Trophoblast cell (in vitro differentiated cells and primary cell): Measurements from ENCODE around the gene REXO2.
A peak's percentile ranks its signal among the peaks of the same experiment; 100 is the strongest.

Experiments
- DNase-seq, 2 donors: peaks; one replicate each; pipeline ENCODE4 v3.0.0-alpha.2; 2016
- H2AFZ ChIP-seq: 2 replicates; pipeline ENCODE4 v1.6.1; 2013; ENCODE audit warnings: low read length, moderate library complexity, mild to moderate bottlenecking; ENCODE audit not compliant: insufficient read depth, poor library complexity
- H2AK5ac ChIP-seq: 2 replicates; pipeline ENCODE4 v1.6.1; 2013; ENCODE audit warnings: mild to moderate bottlenecking, low read length
- H2BK120ac ChIP-seq: 2 replicates; pipeline ENCODE4 v1.6.1; 2013; ENCODE audit warnings: low read length, mild to moderate bottlenecking, moderate library complexity; ENCODE audit not compliant: insufficient read depth, poor library complexity
- H2BK12ac ChIP-seq: 2 replicates; pipeline ENCODE4 v1.6.1; 2013; ENCODE audit warnings: mild to moderate bottlenecking, low read length, moderate library complexity
- H2BK5ac ChIP-seq: 2 replicates; pipeline ENCODE4 v1.6.1; 2013; ENCODE audit warnings: low read length, low read depth, moderate library complexity, mild to moderate bottlenecking; ENCODE audit not compliant: poor library complexity
- H3K14ac ChIP-seq: 2 replicates; pipeline ENCODE4 v1.6.1; 2013; ENCODE audit warnings: mild to moderate bottlenecking, low read length
- H3K18ac ChIP-seq: 2 replicates; pipeline ENCODE4 v1.6.1; 2013; ENCODE audit warnings: mild to moderate bottlenecking, low read length
- H3K23ac ChIP-seq: 2 replicates; pipeline ENCODE4 v1.6.1; 2013; ENCODE audit warnings: low read length
- H3K27ac ChIP-seq: 2 replicates; pipeline ENCODE4 v1.5.1; 2013; ENCODE audit warnings: low read depth, mild to moderate bottlenecking, inconsistent platforms, low read length, moderate library complexity
- H3K27me3 ChIP-seq: 2 replicates; pipeline ENCODE4 v1.6.1; 2013; ENCODE audit warnings: inconsistent platforms, mild to moderate bottlenecking, low read length, moderate library complexity; ENCODE audit not compliant: insufficient read depth
- H3K36me3 ChIP-seq, 2 experiments: 1 replicate in 1 of 2; 2 replicates in 1 of 2; pipeline ENCODE4 v1.6.1; 2013; ENCODE audit warnings: low read length in 2 of 2, mild to moderate bottlenecking in 2 of 2, moderate library complexity in 1 of 2; ENCODE audit not compliant: insufficient read depth in 2 of 2, control insufficient read depth in 1 of 2
- H3K4ac ChIP-seq: 2 replicates; pipeline ENCODE4 v1.6.1; 2013; ENCODE audit warnings: low read depth, mild to moderate bottlenecking, low read length, moderate library complexity
- H3K4me1 ChIP-seq, 2 experiments: 1 replicate in 1 of 2; 2 replicates in 1 of 2; pipeline ENCODE4 v1.6.1; 2013; ENCODE audit warnings: low read length in 2 of 2, mild to moderate bottlenecking in 2 of 2, moderate library complexity in 1 of 2; ENCODE audit not compliant: insufficient read depth in 2 of 2, control insufficient read depth in 1 of 2
- H3K4me2 ChIP-seq: 2 replicates; pipeline ENCODE4 v1.6.1; 2013; ENCODE audit warnings: inconsistent platforms, mild to moderate bottlenecking, low read length, moderate library complexity
- H3K4me3 ChIP-seq: 2 replicates; pipeline ENCODE4 v1.5.1; 2013; ENCODE audit warnings: mild to moderate bottlenecking, low read depth, low read length, inconsistent platforms
- H3K79me1 ChIP-seq: one replicate; pipeline ENCODE4 v1.6.1; 2013; ENCODE audit warnings: low read length
- H3K79me2 ChIP-seq: 2 replicates; pipeline ENCODE4 v1.6.1; 2013; ENCODE audit warnings: low read length, mild to moderate bottlenecking; ENCODE audit not compliant: control insufficient read depth, insufficient read depth, poor library complexity
- H3K9ac ChIP-seq: 2 replicates; pipeline ENCODE4 v1.6.1; 2013; ENCODE audit warnings: mild to moderate bottlenecking, low read length
- H3K9me3 ChIP-seq: 2 replicates; pipeline ENCODE4 v1.6.1; 2013; ENCODE audit warnings: low read depth, mild to moderate bottlenecking, control low read depth, inconsistent platforms, low read length; ENCODE audit not compliant: insufficient read depth
- H4K12ac ChIP-seq: 2 replicates; pipeline ENCODE4 v1.6.1; 2013; ENCODE audit warnings: low read depth, mild to moderate bottlenecking, low read length, moderate library complexity
- H4K8ac ChIP-seq: 2 replicates; pipeline ENCODE4 v1.6.1; 2013; ENCODE audit warnings: low read depth, mild to moderate bottlenecking, low read length, moderate library complexity
- H4K91ac ChIP-seq: one replicate; pipeline ENCODE4 v1.6.1; 2013; ENCODE audit warnings: low read depth, mild to moderate bottlenecking, low read length, moderate library complexity
- WGBS: extraction: QIAGEN DNeasy Blood & Tissue Kit; methylation state at CpG from one replicate; pipeline ENCODE4 v1.1.7; 2013; ENCODE audit warnings: missing lambda C conversion rate; ENCODE audit not compliant: insufficient read length, insufficient coverage; ENCODE audit errors: extremely low coverage; 5-methylcytosine and 5-hydroxymethylcytosine counted together

The REXO2 gene

GRCh38 chr11:114479331-114479730, 40.1 kb downstream of the REXO2 start:
- Histone ChIP-seq H2BK12ac (no peak overlapping the region), H3K23ac (no peak overlapping the region), H3K79me2 (no peaks in the 10 kb centered on the region), H2AFZ (no peak overlapping the region), H3K4me2 (no peak overlapping the region), H3K79me1 (peaks cover 2% of the 10 kb centered on the region), H3K4me1 (peaks cover 0 to 3% of the 10 kb centered on the region in 2 experiments), H3K4ac (no peak overlapping the region), H2AK5ac (no peak overlapping the region), H3K14ac (no peak overlapping the region), H3K27ac (no peak overlapping the region), H3K9ac (no peak overlapping the region), H3K18ac (no peak overlapping the region), H3K36me3 (no peaks in the 10 kb centered on the region), H3K4me3 (no peak overlapping the region), H3K27me3 (no peaks in the 10 kb centered on the region), H2BK5ac (no peak overlapping the region), H4K91ac (no peak overlapping the region), H2BK120ac (no peak overlapping the region), H4K8ac (no peak overlapping the region), H3K9me3 (no peaks in the 10 kb centered on the region), H4K12ac (no peak overlapping the region)
- DNase-seq, result no peak
- WGBS, result no CpG with 5 or more reads among the region's 1 CpG

DNA sequence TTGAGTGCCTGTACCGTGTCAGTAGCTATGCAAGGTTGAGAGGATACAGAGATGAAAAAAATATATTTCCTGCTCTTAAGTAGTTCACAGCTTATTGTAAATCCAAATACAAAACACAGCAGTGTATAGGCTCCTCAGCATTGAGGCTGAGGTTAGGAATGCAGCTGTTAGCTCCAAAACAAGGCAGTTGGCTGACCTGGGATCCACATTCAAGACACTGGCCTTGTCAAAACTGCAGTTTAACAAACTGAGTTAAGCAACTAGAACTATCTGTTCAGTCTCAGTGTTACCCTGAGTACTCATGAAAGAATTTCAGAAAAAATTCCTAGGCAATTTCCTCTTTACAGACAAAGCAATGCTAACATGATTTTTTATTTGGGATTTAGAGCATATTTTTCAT, 42.8 kb downstream of the REXO2 start:
- Histone ChIP-seq H3K9me3 (no peaks in the 10 kb centered on the region), H3K27me3 (no peaks in the 10 kb centered on the region), H3K36me3 (no peaks in the 10 kb centered on the region), H3K18ac (no peak overlapping the region), H3K4me1 (peaks cover 0 to 3% of the 10 kb centered on the region in 2 experiments), H3K14ac (no peak overlapping the region), H2BK5ac (no peak overlapping the region), H2AFZ (no peak overlapping the region), H4K91ac (no peak overlapping the region), H4K12ac (no peak overlapping the region), H4K8ac (no peak overlapping the region), H3K4ac (no peak overlapping the region), H3K79me1 (peaks cover 2% of the 10 kb centered on the region), H3K27ac (no peak overlapping the region), H3K79me2 (no peaks in the 10 kb centered on the region), H2BK12ac (no peak overlapping the region), H3K4me2 (no peak overlapping the region), H2AK5ac (no peak overlapping the region), H2BK120ac (no peak overlapping the region), H3K4me3 (no peak overlapping the region), H3K9ac (no peak overlapping the region), H3K23ac (no peak overlapping the region)
- whole genome bisulfite sequencing, result no CpG with 5 or more reads among the region's 1 CpG
- peak in 1 of 2 donors; percentile 4 for DNase-seq

- Histone ChIP-seq H2AK5ac (no peak overlapping the region), H3K4me1 (no peaks in the 10 kb centered on the region), H3K14ac (no peak overlapping the region), H3K9ac (no peak overlapping the region), H3K79me2 (no peaks in the 10 kb centered on the region), H4K91ac (no peak overlapping the region), H2BK120ac (no peak overlapping the region), H3K79me1 (no peaks in the 10 kb centered on the region), H3K36me3 (no peaks in the 10 kb centered on the region), H2BK5ac (no peak overlapping the region), H2AFZ (no peak overlapping the region), H3K4me2 (no peak overlapping the region), H4K12ac (no peak overlapping the region), H2BK12ac (no peak overlapping the region), H4K8ac (no peak overlapping the region), H3K4ac (no peak overlapping the region), H3K27me3 (no peaks in the 10 kb centered on the region), H3K27ac (no peak overlapping the region), H3K23ac (no peak overlapping the region), H3K9me3 (no peaks in the 10 kb centered on the region), H3K4me3 (no peak overlapping the region), H3K18ac (no peak overlapping the region)
- DNase-seq, result no peak
- no CpG with 5 or more reads among the region's 2 CpGs for WGBS
Measured at GRCh38 chr11:114483929-114484328, 44.7 kb downstream of the REXO2 start.

DNA sequence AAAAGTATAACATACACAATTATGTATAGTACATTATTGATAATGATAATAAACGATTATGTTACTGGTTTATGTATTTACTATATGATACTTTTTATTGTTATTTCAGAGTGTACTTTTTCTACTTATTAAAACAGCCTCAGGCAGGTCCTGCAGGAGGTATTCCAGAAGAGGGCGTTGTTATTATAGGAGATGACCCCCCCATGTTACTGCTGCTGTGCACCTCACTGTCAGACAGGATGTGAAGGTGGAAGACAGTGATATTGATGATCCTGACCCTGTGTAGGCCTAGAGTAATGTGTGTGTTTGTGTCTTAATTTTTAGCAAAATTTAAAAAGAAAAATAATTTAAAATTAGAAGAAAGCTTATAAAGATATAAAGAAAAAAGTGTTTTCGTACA, 57.6 kb downstream of the REXO2 start:
- no peaks in the 10 kb centered on the region for H3K79me1 ChIP-seq
- no peak overlapping the region for H3K18ac ChIP-seq
- H2AFZ ChIP-seq, result no peak overlapping the region
- no peak overlapping the region for H3K4me2 ChIP-seq
- WGBS, result no CpG with 5 or more reads among the region's 3 CpGs
- H3K14ac ChIP-seq, result no peak overlapping the region
- H4K8ac ChIP-seq, result no peak overlapping the region
- no peak overlapping the region for H3K23ac ChIP-seq
- no peak overlapping the region for H4K12ac ChIP-seq
- H3K27ac ChIP-seq, result no peak overlapping the region
- H2AK5ac ChIP-seq, result no peak overlapping the region
- no peak for DNase-seq
- H3K36me3 ChIP-seq, result no peaks in the 10 kb centered on the region
- no peak overlapping the region for H2BK12ac ChIP-seq
- no peak overlapping the region for H3K4ac ChIP-seq
- no peak overlapping the region for H2BK120ac ChIP-seq
- H4K91ac ChIP-seq, result no peak overlapping the region
- no peak overlapping the region for H3K9ac ChIP-seq
- H3K4me1 ChIP-seq, result no peaks in the 10 kb centered on the region
- no peaks in the 10 kb centered on the region for H3K79me2 ChIP-seq
- H3K9me3 ChIP-seq, result no peaks in the 10 kb centered on the region
- H2BK5ac ChIP-seq, result no peak overlapping the region
- H3K27me3 ChIP-seq, result no peaks in the 10 kb centered on the region
- H3K4me3 ChIP-seq, result no peak overlapping the region
